Spleen (tissue), 11 donors: ENCODE measurements around the gene ZNF552. TPM values are rescaled to one million over a fixed set of nuclear protein-coding genes. Genes with fewer than 3 reads are reported as not detected.

ENCODE experiments used
- DNase-seq: peaks from one replicate; pipeline ENCODE4 v3.0.0-alpha.2; 2020
- H3K27ac ChIP-seq, 8 donors: fragments of 200-600 bp; sonication (generic) in 7 of 8; 1 replicate in 4 of 8; 2 replicates in 4 of 8; pipeline versions ENCODE4 v1.5.0 to v1.8.0; 2016 to 2021; ENCODE audit warnings: inconsistent platforms in 4 of 8, mild to moderate bottlenecking in 4 of 8, moderate library complexity in 1 of 8
- H3K27me3 ChIP-seq, 7 donors: fragments of 200-600 bp; sonication (generic) in 6 of 7; replicated peaks in 1 of 7; 1 replicate in 4 of 7; 2 replicates in 3 of 7; pipeline versions ENCODE4 v1.5.0 to v1.8.0; 2016 to 2021; ENCODE audit warnings: inconsistent platforms in 3 of 7, mild to moderate bottlenecking in 1 of 7
- H3K36me3 ChIP-seq, 6 donors: fragments of 200-600 bp; sonication (generic) in 5 of 6; 1 replicate in 4 of 6; 2 replicates in 2 of 6; pipeline versions ENCODE4 v1.5.0 to v1.8.0; 2016 to 2021; ENCODE audit warnings: inconsistent platforms in 2 of 6
- H3K4me1 ChIP-seq, 6 donors: fragments of 200-600 bp; sonication (generic) in 5 of 6; 1 replicate in 3 of 6; 2 replicates in 3 of 6; pipeline versions ENCODE4 v1.5.0 to v1.8.0; 2016 to 2021; ENCODE audit warnings: inconsistent platforms in 3 of 6
- H3K4me3 ChIP-seq, 8 donors: fragments of 200-600 bp; sonication (generic) in 7 of 8; 1 replicate in 4 of 8; 2 replicates in 4 of 8; pipeline versions ENCODE4 v1.5.0 to v1.8.0; 2016 to 2021; ENCODE audit warnings: inconsistent platforms in 4 of 8, mild to moderate bottlenecking in 4 of 8, moderate library complexity in 2 of 8
- H3K9me3 ChIP-seq, 8 donors: fragments of 200-600 bp; sonication (generic) in 7 of 8; 1 replicate in 4 of 8; 2 replicates in 4 of 8; pipeline versions ENCODE4 v1.5.0 to v1.8.0; 2016 to 2021; ENCODE audit warnings: inconsistent platforms in 4 of 8
- POLR2A ChIP-seq, 3 donors: fragments of 450-650 bp; IDR thresholded peaks; one replicate each; pipeline ENCODE4 v1.5.1; 2017; ENCODE audit warnings: antibody characterized with exemption in 3 of 3, mild to moderate bottlenecking in 1 of 3
- POLR2AphosphoS5 ChIP-seq, 3 donors: sonication (generic); formaldehyde crosslinking; IDR thresholded peaks; one replicate each; pipeline ENCODE4 v1.5.1; 2017; ENCODE audit warnings: antibody characterized with exemption in 3 of 3
- WGBS, 5 donors: extraction: QIAGEN DNeasy Blood & Tissue Kit in 3 of 5; methylation state at CpG; one replicate each; pipeline versions ENCODE4 v1.1.5 to v1.1.7; 2013 to 2018; 5-methylcytosine and 5-hydroxymethylcytosine counted together
- intact Hi-C: fragments of 100-400 bp; cut with DNase I; formaldehyde crosslinking; loops from one replicate; pipeline ENCODE4 v1.15.0; 2023; ENCODE audit warnings: low total_unique reads
- polyA plus RNA-seq, 3 donors: library from polyadenylated mRNA; stranded (reverse); fragments of 200-250 nt; gene quantifications; one replicate each; pipeline ENCODE4 v1.2.1, GENCODE V29; 2013
- total RNA-seq, 7 donors: library from RNA; depleted of rRNA in 3 of 7; stranded (reverse); fragments of >200 nt in 3 of 7; fragmentation: NEBNext Ultra II Directional in 4 of 7; extraction: Animal tissue kit (Norgen Biotek cat#: 25700) in 4 of 7; gene quantifications; one replicate each; pipeline versions ENCODE4 v1.1.0 to v1.2.1, GENCODE V29; 2016 to 2021
- TF ChIP-seq, protein P1 (sequence below), 11 experiments: fragments of 200-600 bp in 7 of 11; fragments of 450-650 bp in 4 of 11; sonication (generic) in 4 of 11; IDR thresholded peaks in 8 of 11; conservative IDR thresholded peaks in 3 of 11; 1 replicate in 7 of 11; 2 replicates in 4 of 11; pipeline versions ENCODE4 v1.4.0 to v1.8.0; 2016 to 2021; ENCODE audit warnings: antibody characterized with exemption in 11 of 11, inconsistent platforms in 4 of 11, mild to moderate bottlenecking in 1 of 11
- donor health status: healthy with polysubstance abuse.
- donor health status: DM: no; HTN: no; CAD: no; lungs with moderate emphysema.
- donor health status: DM: no; HTN: no; CAD: no.
- donor health status: Bipolar disorder and iron deficiency.
- donor health status: healthy.
- donor health status: DM: no; HTN: no; CAD: no.
- donor health status: DM: yes; HTN: yes; CAD: no.

ZNF552 gene
- total and polyA plus RNA-seq, 10 donors = 2.9 to 20.8 (median 9.4) TPM

DNA sequence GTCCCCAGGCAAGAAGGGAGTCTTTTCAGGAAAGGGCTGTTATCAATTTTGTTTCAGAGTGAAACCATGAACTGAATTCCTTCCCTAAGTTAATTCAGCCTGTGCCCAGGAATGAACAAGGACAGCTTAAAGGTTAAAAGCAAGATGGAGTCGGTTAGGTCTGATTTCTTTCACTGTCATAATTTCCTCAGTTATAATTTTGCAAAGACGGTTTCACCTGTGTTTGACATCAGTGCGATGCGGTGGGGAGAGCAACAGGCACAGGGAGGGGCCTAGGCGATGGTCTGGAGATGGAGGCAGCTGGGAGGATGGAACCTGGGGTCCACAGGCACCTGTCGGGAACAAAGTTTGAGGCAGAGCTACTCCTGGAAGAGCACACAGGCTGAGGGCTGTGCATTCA lies 5.9 kb upstream of the ZNF552 start:
- H3K9me3 ChIP-seq = no peaks in the 10 kb centered on the region
- H3K27me3 ChIP-seq = no peaks in the 10 kb centered on the region
- intact Hi-C loops = no loop called here
- peak overlapping the region in 5 of 8 donors; percentile 81 to 88 (median 85) for H3K27ac ChIP-seq
- peaks cover 0 to 38% (median 0%) of the 10 kb centered on the region in 6 donors for H3K36me3 ChIP-seq
- peak overlapping the region in 7 of 8 donors; percentile 67 to 85 (median 75) for H3K4me3 ChIP-seq
- H3K4me1 ChIP-seq = peaks cover 0 to 48% (median 28%) of the 10 kb centered on the region in 6 donors
- TF ChIP-seq POLR2A (IDR thresholded peaks at IDR 0.05) (no peak), POLR2AphosphoS5 (IDR thresholded peaks at IDR 0.05) (peak in 1 of 3 donors; percentile 7)
- TF ChIP-seq, protein P1, sequence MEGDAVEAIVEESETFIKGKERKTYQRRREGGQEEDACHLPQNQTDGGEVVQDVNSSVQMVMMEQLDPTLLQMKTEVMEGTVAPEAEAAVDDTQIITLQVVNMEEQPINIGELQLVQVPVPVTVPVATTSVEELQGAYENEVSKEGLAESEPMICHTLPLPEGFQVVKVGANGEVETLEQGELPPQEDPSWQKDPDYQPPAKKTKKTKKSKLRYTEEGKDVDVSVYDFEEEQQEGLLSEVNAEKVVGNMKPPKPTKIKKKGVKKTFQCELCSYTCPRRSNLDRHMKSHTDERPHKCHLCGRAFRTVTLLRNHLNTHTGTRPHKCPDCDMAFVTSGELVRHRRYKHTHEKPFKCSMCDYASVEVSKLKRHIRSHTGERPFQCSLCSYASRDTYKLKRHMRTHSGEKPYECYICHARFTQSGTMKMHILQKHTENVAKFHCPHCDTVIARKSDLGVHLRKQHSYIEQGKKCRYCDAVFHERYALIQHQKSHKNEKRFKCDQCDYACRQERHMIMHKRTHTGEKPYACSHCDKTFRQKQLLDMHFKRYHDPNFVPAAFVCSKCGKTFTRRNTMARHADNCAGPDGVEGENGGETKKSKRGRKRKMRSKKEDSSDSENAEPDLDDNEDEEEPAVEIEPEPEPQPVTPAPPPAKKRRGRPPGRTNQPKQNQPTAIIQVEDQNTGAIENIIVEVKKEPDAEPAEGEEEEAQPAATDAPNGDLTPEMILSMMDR (IDR thresholded peaks at IDR 0.05 in 8 of 11, conservative IDR thresholded peaks at IDR 0.05 in 3 of 11) = no peak
- 79 to 93% (median 86%) methylated on average over 6 of the region's 6 CpGs for WGBS, 5 donors
- no peak for DNase-seq

DNA sequence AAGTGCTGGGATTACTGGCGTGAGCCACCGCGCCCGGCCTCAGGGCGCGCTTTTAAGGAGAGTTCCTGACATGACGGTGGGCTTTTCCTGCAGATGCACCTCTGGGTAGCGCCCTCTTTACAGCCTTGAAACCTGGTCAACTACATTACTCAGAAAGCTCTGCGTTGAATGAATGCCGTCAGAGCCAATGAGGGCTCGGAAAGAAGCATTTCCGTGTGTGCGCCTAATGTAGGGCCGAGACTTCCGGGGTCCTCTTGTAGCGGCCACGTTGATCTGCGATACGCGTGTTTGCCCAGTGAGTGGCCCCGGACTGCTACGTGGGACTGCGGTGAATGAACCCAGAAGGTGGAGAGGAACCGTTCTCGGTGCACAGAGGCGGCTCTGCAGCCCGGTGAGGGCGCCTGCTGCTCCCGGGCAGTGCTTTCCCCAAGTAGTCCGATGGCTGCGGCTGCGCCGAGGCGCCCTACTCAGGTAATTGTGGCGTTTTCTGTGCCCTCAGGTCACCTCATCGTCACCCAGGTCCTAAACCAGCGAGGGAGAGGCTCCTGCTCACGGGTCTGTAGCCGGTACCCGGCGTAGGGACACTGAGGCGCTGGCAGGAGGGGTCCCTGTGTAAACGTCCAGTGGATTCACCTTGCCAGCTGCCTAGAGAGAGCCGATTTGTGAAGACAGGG lies 4.9 kb upstream of the ZNF552 start:
- Histone ChIP-seq H3K4me1 (peaks cover 0 to 56% (median 34%) of the 10 kb centered on the region in 6 donors), H3K4me3 (peak overlapping the region; percentile 67 to 95 (median 76)), H3K27ac (peak overlapping the region; percentile 74 to 91 (median 85)), H3K9me3 (no peaks in the 10 kb centered on the region), H3K36me3 (peaks cover 0 to 29% (median 0%) of the 10 kb centered on the region in 6 donors), H3K27me3 (no peaks in the 10 kb centered on the region)
- DNase-seq = peak; percentile 91
- WGBS, 5 donors = 0 to 1% (median 0%) methylated on average over 31 to 44 of the region's 44 CpGs
- intact Hi-C loops = no loop called here
- TF ChIP-seq, protein P1 (IDR thresholded peaks at IDR 0.05 in 8 of 11, conservative IDR thresholded peaks at IDR 0.05 in 3 of 11) = peak in 1 of 11 experiments; percentile 9
- TF ChIP-seq POLR2AphosphoS5 (IDR thresholded peaks at IDR 0.05) = peak; percentile 87 to 91 (median 87)
- peak in 1 of 3 donors; percentile 52 for TF ChIP-seq POLR2A (IDR thresholded peaks at IDR 0.05)

DNA sequence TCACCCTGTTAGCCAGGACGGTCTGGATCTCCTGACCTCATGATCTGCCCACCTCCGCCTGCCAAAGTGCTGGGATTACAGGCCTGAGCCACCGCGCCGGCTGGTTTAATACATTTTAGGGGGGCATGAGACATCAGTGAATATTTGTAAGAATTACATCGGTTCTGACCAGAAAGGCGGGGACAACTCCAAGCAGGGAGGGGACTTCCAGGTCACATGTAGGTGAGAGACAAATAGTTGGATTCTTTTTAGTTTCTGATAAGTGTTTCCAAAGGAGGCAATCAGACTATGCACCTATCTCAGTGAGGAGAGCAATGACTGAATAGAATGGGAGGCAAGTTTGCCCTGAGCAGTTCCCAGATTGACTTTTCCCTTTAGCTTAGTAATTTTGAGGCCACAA lies 3.7 kb upstream of the ZNF552 start:
- intact Hi-C loops = no loop called here
- Histone ChIP-seq H3K4me3 (peak overlapping the region in 1 of 8 donors; percentile 75), H3K36me3 (peaks cover 0 to 19% (median 0%) of the 10 kb centered on the region in 6 donors), H3K27me3 (no peaks in the 10 kb centered on the region), H3K4me1 (peaks cover 4 to 61% (median 39%) of the 10 kb centered on the region in 6 donors), H3K27ac (peak overlapping the region in 1 of 8 donors; percentile 88), H3K9me3 (no peaks in the 10 kb centered on the region)
- no peak for TF ChIP-seq POLR2AphosphoS5 (IDR thresholded peaks at IDR 0.05)
- TF ChIP-seq, protein P1 (IDR thresholded peaks at IDR 0.05 in 8 of 11, conservative IDR thresholded peaks at IDR 0.05 in 3 of 11) = no peak
- TF ChIP-seq POLR2A (IDR thresholded peaks at IDR 0.05) = no peak
- DNase-seq = no peak
- WGBS, 5 donors = 87 to 96% (median 93%) methylated on average over 7 of the region's 7 CpGs

DNA sequence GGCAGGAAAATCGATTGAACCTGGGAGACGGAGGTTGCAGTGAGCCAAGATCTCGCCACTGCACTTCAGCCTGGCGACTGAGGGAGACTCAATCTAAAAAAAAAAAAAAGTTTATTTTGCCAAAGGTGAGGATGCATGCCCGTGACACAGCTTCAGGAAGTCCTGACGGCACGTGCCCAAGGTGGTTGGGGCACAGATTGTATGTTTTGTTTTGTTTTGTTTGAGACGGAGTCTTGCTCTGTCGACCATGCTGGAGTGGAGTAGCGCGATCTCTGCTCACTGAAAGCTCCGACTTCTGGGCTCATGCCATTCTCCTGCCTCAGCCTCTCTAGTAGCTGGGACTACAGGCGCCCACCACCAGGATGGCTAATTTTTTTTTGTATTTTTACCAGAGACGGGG lies 3.3 kb upstream of the ZNF552 start:
- TF ChIP-seq, protein P1 (IDR thresholded peaks at IDR 0.05 in 8 of 11, conservative IDR thresholded peaks at IDR 0.05 in 3 of 11) = no peak
- no peak for TF ChIP-seq POLR2A (IDR thresholded peaks at IDR 0.05)
- TF ChIP-seq POLR2AphosphoS5 (IDR thresholded peaks at IDR 0.05) = no peak
- Histone ChIP-seq H3K36me3 (peaks cover 0 to 15% (median 0%) of the 10 kb centered on the region in 6 donors), H3K27ac (no peak overlapping the region), H3K9me3 (no peaks in the 10 kb centered on the region), H3K4me1 (peaks cover 5 to 63% (median 40%) of the 10 kb centered on the region in 6 donors), H3K27me3 (no peaks in the 10 kb centered on the region), H3K4me3 (peak overlapping the region in 1 of 8 donors; percentile 75)
- intact Hi-C loops = no loop called here
- 91 to 97% (median 93%) methylated on average over 14 of the region's 14 CpGs for WGBS, 5 donors
- DNase-seq = no peak
